NCI-H2029 (cell line): ENCODE measurements around the gene PDE4D.

Experiments used
- DNase-seq: peaks from one replicate; lab custom pipeline; 2025; lab: John Stamatoyannopoulos, UW

The PDE4D gene

DNA sequence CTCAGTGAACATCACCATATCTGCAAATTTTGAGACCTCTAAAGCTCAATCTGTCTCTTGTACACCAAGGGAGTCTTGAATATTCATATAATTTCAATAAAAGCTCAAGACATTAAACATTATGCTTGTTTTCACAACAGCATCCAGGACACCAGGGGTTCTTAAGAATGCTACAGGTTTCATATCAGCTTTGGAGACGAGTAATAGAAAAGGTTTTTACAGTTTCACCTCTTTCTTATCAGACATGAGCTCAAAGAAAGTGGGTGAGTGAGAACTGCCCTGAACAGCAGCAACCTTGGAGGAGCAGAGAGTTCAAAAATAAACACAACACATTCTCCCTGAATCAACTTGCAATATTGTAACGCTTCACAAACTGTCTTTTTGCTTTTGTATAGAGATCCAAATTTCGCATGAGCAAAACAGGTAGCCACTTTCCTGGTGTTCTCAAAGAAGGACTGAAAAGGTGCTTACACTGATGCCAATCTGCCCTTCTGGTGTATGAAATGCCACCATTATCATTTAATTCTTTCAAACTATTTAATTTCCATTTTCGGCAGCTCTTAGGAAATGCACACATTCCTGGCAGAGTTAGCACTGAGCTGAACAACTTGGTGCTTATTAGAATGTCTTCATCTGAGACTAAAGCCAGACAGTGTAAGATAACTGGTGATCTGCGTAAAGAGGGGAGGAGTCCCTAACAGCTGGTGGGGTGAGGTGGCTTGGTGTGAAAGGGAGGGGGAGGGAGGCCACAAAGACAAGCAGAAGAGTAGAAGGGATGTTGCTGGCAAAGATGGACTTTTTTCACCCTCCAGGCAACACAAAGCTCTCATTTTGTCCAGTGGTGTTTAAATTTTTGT, 535.3 kb downstream of the PDE4D start:
- DNase-seq: no peak

DNA sequence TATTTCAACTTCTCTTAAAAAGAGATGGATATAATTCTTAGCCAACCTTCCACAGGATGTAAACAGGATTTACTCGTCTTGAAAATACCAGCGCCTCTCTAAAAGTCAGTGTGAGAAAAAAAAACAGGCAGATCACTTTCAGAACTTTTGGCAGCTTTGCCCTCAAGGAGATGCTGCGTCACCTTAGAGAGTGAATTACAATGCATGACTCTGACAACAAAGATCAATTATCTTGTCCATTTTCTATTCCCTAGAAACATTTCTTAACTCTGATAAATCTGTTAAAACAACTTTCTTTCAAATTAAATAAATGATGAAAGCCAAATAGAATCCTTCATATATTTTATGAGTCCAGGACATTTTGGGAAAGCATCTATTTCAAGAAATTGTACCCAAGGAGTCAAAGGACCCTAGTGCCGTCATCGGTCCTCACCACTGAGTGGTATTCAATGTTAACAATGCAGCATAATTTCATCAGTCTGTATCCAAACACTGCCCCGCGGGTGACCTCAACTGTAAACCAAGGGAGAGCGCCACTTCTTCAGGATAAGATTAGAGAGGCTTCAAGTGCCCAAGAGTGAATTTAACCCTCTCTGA, 536.0 kb downstream of the PDE4D start:
- peak; percentile 36 for DNase-seq

DNA sequence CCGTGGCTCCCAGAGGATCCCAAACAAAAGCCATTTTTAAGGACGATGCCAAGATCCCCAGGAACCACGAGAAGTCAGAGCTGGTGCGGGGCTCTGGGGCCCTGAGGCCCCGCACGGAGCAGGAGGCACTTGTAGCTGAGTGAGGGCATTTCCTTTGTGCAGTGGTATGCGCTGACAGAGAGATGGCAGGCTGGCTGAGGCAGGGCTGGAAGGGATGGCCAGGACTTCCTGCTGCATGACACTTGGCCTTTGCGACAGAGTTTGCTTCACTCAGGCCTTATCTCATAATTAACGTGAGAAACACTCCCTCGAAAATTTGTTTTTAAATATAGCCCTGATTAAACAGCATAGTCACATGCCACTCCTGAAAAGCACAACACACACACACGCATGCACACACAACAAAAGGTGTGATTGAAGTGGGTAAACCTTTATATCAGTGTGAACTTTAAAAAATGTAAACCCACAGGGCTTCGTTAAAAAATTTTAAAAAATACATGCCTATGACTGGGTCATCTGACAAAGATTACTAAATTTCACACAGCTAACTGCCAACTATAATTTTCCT, 536.6 kb downstream of the PDE4D start:
- DNase-seq: no peak

DNA sequence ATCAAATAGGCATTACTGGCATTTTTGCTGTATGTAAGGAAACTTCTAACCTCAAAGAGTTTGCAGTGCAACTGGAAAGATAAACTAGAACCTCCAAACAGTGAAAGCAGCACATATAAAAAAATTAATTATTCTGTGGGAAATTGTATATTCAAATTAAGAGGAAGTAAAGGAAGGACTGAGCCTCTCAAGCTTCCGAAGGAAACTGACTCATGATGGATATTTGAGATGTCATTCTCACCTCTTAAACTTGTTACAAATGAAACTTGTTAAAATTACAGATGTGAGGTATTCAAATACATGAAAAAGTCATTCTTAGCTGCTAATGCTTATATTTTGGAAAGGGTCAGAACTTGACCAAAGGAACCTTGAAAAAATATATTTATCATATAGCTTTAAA, 538.7 kb downstream of the PDE4D start:
- DNase-seq: no peak

DNA sequence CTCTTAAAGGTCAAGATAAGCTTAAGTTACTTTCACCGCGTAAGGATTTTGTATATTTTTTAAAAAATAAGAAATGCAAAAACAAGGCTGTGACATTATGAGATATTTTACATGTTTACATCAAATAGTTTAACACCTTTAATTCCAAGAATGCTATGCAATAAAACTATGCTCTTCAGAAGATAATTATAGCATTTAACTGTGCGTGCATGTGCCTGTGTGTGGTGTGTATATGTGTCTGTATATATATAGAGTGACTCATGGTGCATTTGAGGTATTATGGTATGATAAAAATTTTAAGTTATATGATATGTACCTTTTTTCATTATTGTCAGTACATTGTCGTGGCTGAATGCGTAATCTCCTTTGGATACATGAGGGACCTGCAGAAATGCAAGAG, 539.3 kb downstream of the PDE4D start:
- DNase-seq: no peak

DNA sequence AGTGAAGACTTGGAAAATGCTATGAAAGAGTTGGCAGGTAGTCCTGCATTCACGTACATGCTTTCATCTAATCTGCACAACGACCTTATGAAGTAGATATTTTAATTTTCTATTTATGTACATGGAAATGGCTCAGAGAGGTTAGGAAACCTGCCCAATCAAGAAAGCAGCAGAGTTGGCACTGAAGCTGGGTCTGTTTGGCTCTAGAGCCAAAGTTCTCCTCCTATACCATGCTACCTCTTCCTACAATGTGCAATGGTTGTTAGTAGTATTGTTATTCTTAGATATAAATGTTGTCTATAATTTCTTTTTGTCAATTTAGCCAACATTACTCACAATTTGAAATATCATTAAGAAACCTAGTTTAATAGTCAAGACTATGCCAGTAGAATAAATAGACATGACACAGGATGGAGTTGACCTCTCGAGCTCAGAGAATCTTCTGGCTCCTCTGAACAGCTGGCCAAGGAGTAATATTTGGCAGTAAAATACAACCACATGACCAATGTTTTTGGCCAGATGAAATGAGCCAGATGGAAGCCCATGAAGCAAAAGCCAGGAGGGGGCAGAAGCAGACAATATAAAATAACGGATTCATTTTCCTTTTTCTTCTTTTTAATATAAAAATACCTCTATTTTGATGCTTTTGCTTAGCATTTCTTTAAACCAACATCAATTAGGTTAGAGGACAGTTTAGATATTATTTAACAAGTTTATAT, 542.3 kb downstream of the PDE4D start:
- no peak for DNase-seq

DNA sequence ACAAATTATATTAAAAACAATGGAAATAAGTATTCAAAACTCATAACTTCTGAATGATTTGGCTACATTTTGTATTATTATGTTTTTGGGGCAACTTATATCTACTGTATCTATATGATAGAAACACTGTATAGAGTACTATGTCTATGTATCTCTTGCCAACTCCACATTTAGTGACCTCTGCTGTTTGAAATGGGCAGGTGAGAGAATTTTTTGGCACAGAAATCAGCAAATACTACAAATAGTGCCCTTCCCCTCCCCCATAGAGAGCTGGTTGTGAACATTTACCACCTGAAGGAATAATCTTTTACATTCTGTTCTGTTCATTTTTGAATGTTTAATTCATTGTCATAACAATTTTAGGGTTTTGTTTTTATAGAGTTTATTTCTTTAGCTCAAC, 545.3 kb downstream of the PDE4D start:
- DNase-seq: peak; percentile 84

DNA sequence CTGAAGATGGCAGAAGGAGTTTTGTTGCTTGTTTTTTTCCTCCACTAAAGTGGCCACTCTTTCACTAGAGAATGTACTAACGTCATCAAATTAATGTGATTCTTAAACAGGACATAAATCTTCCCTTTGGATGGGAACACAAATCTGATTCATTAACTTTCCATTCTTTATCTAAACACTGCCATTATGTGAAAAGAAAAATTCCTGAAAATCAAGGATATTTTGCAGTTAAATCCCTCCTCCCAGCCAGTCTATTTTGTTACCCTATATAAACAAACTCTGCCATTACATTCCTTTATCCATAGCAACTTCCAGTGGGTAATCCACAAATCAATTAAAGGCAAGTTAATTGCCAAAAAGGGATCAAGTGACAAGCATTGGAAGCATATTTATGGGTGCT, 546.5 kb downstream of the PDE4D start:
- DNase-seq: no peak

DNA sequence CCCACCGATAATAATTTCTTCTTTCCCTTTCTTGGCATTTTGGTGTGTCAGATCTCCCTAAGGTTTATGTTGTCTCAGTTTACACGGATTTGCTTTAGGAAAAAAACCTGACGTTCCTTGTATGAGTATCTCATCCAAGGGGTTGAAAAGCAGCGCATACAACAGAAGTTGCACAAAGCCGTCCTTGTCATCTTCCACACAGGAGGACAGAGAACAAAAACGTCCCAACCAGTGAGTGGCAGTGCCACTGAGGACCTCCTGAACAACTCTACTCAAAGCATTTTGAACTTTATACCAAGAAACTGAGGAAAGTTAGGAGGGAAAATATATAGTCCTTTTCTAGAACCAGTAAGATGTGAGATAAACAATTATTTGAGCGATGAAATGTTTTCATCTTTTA, 547.0 kb downstream of the PDE4D start:
- DNase-seq: no peak

DNA sequence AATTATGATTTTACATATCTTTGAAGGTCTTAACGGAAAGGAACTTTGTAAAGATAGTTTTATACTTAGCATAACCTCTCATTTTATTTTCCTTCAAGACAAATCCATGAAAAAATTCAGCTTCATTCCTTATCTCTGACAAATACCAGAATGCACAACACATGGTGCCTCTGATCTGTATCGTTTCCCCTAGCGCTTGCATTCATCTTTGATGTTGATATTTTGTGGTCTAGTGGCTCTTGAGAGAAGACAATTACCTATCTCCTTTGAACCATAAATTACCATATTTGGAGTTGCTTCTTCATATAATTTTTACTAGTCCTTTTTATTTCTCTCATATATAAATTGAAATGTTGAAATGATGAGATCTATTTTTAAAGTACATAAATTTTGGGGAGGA, 551.3 kb downstream of the PDE4D start:
- DNase-seq: peak; percentile 77

DNA sequence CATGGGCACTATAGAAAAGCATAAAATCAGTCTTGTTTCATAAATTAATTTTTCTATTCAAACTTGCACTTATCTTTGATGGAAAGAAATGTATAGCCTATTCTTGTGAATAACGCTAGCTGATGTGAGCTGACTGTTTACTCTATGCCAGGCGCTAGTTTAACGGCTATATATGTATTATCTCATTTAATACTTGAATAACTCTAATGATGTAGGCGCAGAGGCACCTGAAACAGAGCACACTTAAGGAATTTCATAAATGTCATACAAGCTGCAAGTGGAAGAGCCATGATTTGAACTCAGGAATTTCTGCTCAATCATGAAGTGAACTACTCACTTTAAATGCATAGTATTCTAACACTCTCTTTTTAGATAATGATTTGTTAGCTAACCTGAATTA, 551.8 kb downstream of the PDE4D start:
- no peak for DNase-seq

DNA sequence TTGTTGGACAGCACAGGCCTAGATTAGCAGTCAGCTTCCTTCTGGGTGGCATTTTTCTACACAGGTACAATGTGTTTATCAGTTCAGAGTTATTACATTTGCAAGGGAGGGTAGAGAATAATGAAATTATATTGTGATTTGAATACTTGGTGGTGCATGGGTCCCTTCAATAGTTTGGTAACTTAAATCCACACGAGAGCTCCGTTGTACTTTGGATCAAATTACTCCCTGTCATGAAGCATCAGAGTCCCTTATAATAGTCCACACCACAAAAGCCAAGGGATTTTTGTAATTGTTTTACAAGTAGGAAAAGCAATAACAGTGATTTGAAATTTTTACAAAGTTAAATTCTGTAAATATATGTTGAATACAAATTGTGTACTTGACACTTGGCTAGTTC, 552.4 kb downstream of the PDE4D start:
- DNase-seq: no peak

DNA sequence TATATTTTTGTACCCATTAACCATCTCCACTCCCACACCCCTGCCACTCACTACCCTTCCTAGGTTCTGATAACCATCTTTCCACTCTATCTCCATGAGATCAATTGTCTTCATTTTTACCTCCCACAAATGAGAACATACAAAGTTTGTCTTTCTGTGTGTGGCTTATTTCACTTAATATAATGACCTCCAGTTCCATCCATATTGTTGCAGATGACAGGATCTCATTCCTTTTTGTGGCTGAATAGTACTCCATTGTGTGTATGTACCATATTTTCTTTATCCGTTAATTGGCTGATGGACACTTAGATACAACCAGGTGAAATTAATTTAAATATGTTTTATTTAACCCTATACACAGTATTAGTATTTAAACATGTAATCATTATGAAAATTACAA, 552.9 kb downstream of the PDE4D start:
- DNase-seq: no peak

DNA sequence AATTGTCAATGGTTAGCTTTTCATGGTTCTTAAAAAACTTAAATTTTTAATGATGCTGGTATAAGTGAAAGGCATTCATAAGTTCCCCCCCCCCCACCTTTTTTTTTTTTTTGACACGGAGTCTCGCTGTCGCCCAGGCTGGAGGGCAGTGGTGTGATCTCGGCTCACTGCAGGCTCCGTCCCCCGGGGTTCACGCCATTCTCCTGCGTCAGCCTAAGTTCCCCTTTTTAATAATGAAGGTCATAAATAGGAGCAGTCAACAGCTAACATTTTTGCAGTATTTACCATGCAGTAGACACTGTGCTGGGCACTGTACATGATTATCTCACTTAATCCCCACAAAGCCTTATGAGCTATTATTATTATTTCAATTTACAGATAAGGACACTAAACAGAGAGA, 556.3 kb downstream of the PDE4D start:
- no peak for DNase-seq

DNA sequence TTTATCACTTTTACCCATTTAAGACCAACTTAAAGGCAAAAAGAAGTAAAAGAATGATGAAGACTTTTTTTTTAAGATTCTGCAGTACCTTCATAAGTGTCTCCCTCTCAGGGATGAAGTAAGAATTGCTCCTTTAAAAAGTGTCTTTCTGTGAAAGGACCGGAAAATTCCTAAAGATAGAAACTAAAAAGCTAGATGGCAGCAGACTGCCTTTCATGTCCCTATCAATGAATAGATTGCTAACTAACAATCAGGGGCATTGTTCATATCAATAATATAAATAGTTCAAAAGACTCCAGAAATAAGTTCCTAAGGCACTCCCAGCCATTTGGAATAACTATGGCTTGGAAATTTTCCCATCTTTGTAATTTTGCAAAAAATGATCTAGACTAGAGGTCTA, 558.0 kb downstream of the PDE4D start:
- DNase-seq: no peak

DNA sequence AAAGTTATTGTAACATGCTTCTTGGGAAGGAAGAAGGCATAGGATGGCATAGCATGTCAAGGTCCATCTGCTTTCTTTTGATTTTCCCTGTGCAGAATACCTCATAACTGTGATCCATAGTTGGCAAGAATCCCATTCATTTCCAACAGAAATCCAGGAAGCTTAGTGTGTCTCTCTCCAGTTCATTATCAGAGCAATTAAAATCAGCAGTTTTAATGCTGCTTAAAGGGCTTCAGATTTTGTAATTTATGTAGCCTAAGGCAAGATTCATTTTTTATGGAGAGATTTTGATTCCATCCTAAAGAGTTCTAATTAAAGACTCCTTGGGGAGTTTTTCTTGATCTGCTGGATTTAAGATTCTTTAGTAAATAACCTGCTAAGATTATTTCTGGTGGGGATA, 560.1 kb downstream of the PDE4D start:
- DNase-seq: no peak

DNA sequence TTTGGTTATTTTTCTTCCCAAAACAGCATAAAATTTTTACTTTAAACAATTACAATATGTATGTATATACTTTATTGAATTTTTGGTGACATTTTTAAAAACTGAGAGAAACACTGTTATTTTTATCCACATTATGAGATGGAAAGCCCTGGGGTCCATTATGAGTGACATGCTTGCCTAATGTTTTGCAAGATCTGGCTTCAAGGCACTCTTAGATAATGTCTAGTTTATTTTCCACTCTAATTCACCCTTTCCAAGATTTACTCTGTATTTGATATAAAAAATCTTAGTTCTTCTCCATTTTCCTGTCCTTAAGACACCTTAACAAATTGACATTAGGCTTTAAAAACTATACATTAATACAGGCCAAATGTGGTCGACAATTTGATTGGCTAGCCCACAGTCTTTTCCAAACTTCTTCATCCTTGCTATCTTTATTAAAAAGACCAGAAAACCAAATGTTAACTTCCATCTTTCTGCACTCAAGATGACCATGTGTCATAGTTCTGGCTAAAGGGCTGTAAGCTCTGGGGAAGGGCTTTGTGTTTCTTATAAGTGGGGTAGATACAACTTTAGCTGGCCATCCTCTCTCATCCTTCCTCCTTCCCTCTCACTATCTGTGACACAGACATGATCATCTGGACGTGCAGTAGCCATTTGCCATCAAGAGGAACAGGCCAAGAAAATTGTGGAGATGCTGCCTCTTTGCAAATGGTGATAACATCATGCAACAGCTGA, 561.1 kb downstream of the PDE4D start:
- DNase-seq: peak; percentile 18

DNA sequence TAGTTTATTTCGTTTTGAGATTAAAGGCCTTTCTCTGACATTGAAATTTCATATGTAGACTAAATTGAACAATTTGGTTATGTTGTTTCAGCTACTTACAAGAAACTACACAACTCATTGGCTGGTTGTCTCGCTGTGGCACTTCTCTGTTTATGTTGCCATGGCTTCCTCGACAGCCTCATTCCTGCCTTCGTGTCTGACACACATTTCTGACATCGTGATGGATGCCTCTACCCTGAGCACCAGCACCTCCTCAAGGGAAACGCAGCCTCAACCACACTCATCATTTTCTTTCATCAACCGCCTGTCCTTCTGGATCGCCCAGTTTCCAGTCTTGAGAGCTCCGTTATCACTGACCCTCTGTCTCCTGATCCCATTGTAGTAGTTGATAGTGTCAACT, 562.8 kb downstream of the PDE4D start:
- DNase-seq: no peak

DNA sequence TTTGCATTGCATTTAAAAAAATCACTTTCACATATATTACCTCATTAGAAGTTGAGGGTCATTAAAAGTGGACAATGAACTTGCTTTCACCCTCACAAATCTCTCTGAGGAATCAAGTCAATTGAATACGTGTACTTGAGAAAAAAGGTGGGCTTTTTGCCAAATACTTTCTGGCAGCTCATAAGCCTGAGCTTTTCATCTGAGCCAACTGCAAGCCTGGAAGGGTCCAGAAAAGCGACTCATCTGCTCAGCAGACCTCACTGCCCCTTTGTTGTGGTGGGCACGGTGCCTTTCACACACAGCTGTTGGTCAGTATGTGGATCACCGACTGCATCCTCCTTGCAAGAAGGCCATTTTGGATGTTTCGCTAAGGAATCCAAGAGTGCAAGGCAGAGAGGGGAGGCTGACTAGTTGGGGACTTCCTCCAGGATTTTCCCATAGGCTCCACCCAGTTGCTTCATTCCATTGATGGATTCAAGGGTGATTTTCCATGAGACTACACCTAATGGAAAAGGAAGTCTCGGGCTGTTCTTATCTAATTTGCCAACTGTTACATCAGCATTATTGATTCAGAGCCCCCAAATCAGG, 564.7 kb downstream of the PDE4D start:
- DNase-seq: peak; percentile 32

DNA sequence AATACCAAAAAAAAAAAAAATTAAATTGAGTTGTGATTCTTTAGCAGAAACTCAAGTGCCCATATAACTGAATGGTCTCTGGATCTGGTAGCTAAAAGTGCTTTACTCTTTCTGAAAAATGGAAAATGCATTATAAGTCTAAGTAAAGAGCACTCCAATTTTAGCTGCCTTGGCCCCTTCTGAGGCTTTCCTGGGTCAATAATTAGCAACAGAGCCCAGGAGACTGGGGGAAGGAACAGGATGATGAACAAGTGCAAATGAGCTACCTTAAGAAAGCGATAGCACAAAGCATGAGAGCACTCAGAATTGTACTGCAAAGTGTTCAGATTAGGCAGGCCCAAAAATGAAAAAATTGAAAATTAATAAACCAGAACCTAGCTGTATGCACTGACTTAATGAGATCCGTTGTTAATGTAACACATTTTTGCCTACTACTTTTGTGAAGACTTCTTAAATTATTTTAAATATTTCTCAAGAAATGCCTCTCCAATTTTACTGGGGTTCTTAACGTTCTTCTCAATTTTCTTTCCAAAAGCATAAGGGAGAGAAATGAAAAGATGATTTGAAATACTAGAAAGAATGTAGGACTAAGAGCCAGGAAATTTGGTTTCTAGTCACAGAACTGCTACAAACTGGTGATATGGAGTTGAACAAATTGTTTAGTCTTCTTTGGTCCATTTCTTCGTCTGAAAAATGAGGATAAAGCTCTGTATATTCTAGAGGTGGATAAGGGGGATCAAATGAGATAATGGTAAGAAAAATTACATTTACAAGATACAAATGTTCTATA, 566.1 kb downstream of the PDE4D start:
- DNase-seq: no peak

DNA sequence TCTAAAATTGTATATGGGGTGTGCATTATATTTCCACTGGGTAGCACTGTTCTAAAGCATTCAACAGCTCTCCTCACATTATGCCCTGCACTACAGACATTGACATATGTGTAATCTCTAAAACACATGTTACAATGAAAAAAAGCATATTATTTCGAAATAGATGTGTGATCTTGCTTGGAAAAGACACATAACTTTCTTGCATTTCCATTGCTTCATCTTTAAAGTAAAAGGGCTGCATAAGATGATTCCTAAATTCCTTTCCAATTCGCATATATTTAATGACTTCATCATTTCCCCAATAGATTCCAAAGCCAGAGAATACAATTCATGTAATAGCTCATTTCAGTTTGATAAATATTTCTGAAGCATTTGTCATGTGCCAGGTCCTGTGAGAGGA, 566.9 kb downstream of the PDE4D start:
- no peak for DNase-seq
